GM13977 (cell line): ENCODE measurements around the gene KDSR.

Source experiments
- DNase-seq: peaks from one replicate; pipeline ENCODE4 v3.0.0; 2012; ENCODE audit warnings: low spot score
- CTCF ChIP-seq: IDR thresholded peaks from 2 replicates; pipeline ENCODE4 v1.5.1; 2012; ENCODE audit warnings: mild to moderate bottlenecking, control low read depth; ENCODE audit not compliant: insufficient read depth; ENCODE audit errors: extremely low read depth, missing control alignments
- in situ Hi-C: fragments of 300-500 bp; cut with MboI; formaldehyde crosslinking; loops from one replicate; pipeline ENCODE4 v1.12.0; 2022; ENCODE audit warnings: low sequenced_read_pairs, low pct_unique_long_range_greater_than_20kb, mixed read lengths, inconsistent platforms; ENCODE audit not compliant: unreplicated experiment

The KDSR gene

GRCh38 chr18:63316612-63317555, 50.1 kb downstream of the KDSR start:
- in situ Hi-C loops: loop anchor here (10.0 kb wide), 1 partner anchor 162 kb away; no protein-coding TSS in a partner anchor
- no peak for TF ChIP-seq CTCF
- peak; percentile 38 for DNase-seq

- in situ Hi-C loops: loop anchor here (10.0 kb wide), 1 partner anchor 161 kb away; no protein-coding TSS in a partner anchor
- TF ChIP-seq CTCF: no peak
- no peak for DNase-seq
Observed at GRCh38 chr18:63315876-63316275, 51.1 kb downstream of the KDSR start.

GRCh38 chr18:63315131-63315662, 51.8 kb downstream of the KDSR start:
- no peak for TF ChIP-seq CTCF
- DNase-seq: no peak
- in situ Hi-C loops: loop anchor here (10.0 kb wide), 1 partner anchor 160 kb away; no protein-coding TSS in a partner anchor

- no peak for TF ChIP-seq CTCF
- no peak for DNase-seq
- in situ Hi-C loops: loop anchor here (10.0 kb wide), 1 partner anchor 159 kb away; no protein-coding TSS in a partner anchor
Observed at GRCh38 chr18:63314062-63314790, 52.8 kb downstream of the KDSR start.

- in situ Hi-C loops: loop anchor here (10.0 kb wide), 1 partner anchor 159 kb away; no protein-coding TSS in a partner anchor
- no peak for TF ChIP-seq CTCF
- no peak for DNase-seq
Observed at GRCh38 chr18:63313396-63313917, 53.5 kb downstream of the KDSR start.
